Neuronal stem cell (in vitro differentiated cells): ENCODE measurements around the gene TIAM2.

ENCODE experiments used
- DNase-seq: peaks from one replicate; pipeline ENCODE4 v3.0.0-alpha.2; 2013; ENCODE audit warnings: low spot score
- H2AFZ ChIP-seq: one replicate; pipeline ENCODE4 v1.6.1; 2013; ENCODE audit warnings: mild to moderate bottlenecking, low read length, inconsistent platforms
- H2AK5ac ChIP-seq: 2 replicates; pipeline ENCODE4 v1.6.1; 2013; ENCODE audit warnings: low read depth, mild to moderate bottlenecking, inconsistent platforms, low read length, moderate library complexity, mixed read lengths
- H2BK120ac ChIP-seq: 2 replicates; pipeline ENCODE4 v1.6.1; 2013; ENCODE audit warnings: low read depth, mild to moderate bottlenecking, inconsistent platforms, low read length, moderate library complexity, mixed read lengths
- H2BK12ac ChIP-seq: one replicate; pipeline ENCODE4 v1.6.1; 2013; ENCODE audit warnings: low read length, inconsistent platforms
- H2BK15ac ChIP-seq: 2 replicates; pipeline ENCODE4 v1.6.1; 2013; ENCODE audit warnings: mild to moderate bottlenecking, low read length, inconsistent platforms, mixed read lengths
- H2BK5ac ChIP-seq: one replicate; pipeline ENCODE4 v1.6.1; 2013; ENCODE audit warnings: inconsistent platforms, mild to moderate bottlenecking, low read length, moderate library complexity
- H3K14ac ChIP-seq: one replicate; pipeline ENCODE4 v1.6.1; 2013; ENCODE audit warnings: low read length, inconsistent platforms
- H3K18ac ChIP-seq: 2 replicates; pipeline ENCODE4 v1.6.1; 2013; ENCODE audit warnings: low read length, inconsistent platforms
- H3K23ac ChIP-seq: 2 replicates; pipeline ENCODE4 v1.6.1; 2013; ENCODE audit warnings: low read depth, mild to moderate bottlenecking, mixed read lengths, low read length, inconsistent platforms; ENCODE audit not compliant: poor library complexity
- H3K27ac ChIP-seq: replicated peaks from 3 replicates; pipeline ENCODE4 v1.5.1; 2013; ENCODE audit warnings: low read length, inconsistent platforms
- H3K27me3 ChIP-seq, 3 experiments: 2 replicates each; pipeline ENCODE4 v1.6.1; 2013; ENCODE audit warnings: low read length in 3 of 3, mild to moderate bottlenecking in 2 of 3, inconsistent platforms in 1 of 3, low read depth in 1 of 3, mixed read lengths in 1 of 3, moderate library complexity in 1 of 3; ENCODE audit not compliant: control insufficient read depth in 3 of 3, insufficient read depth in 3 of 3
- H3K36me3 ChIP-seq, 2 donors: replicated peaks in 1 of 2; 2 replicates each; pipeline ENCODE4 v1.6.1; 2013; ENCODE audit warnings: low read length in 2 of 2; ENCODE audit not compliant: control insufficient read depth in 2 of 2, insufficient read depth in 2 of 2
- H3K4ac ChIP-seq: 2 replicates; pipeline ENCODE4 v1.6.1; 2013; ENCODE audit warnings: inconsistent platforms, mild to moderate bottlenecking, low read length, moderate library complexity
- H3K4me1 ChIP-seq, 2 donors: 1 replicate in 1 of 2; 2 replicates in 1 of 2; pipeline ENCODE4 v1.6.1; 2013; ENCODE audit warnings: low read length in 2 of 2, low read depth in 1 of 2; ENCODE audit not compliant: control insufficient read depth in 2 of 2, insufficient read depth in 1 of 2
- H3K4me2 ChIP-seq: one replicate; pipeline ENCODE4 v1.6.1; 2013; ENCODE audit warnings: mild to moderate bottlenecking, low read length, inconsistent platforms; ENCODE audit not compliant: insufficient read depth, poor library complexity, severe bottlenecking
- H3K4me3 ChIP-seq, 2 donors: 2 replicates each; pipeline ENCODE4 v1.5.1; 2013; ENCODE audit warnings: low read length in 2 of 2, mild to moderate bottlenecking in 2 of 2, inconsistent platforms in 1 of 2, moderate library complexity in 1 of 2
- H3K79me1 ChIP-seq: one replicate; pipeline ENCODE4 v1.6.1; 2013; ENCODE audit warnings: low read depth, mild to moderate bottlenecking, inconsistent platforms, low read length, moderate library complexity
- H3K9ac ChIP-seq: one replicate; pipeline ENCODE4 v1.6.1; 2013; ENCODE audit warnings: mild to moderate bottlenecking, low read depth, low read length, inconsistent platforms; ENCODE audit not compliant: poor library complexity
- H3K9me3 ChIP-seq, 2 donors: replicated peaks in 1 of 2; 2 replicates each; pipeline versions ENCODE3 to v1.6.1; 2013; ENCODE audit warnings: low read length in 2 of 2, mild to moderate bottlenecking in 2 of 2, inconsistent platforms in 1 of 2, low read depth in 1 of 2, mixed read lengths in 1 of 2, moderate library complexity in 1 of 2; ENCODE audit not compliant: control insufficient read depth in 2 of 2, insufficient read depth in 1 of 2
- H4K8ac ChIP-seq: one replicate; pipeline ENCODE4 v1.6.1; 2013; ENCODE audit warnings: low read depth, mild to moderate bottlenecking, inconsistent platforms, low read length, moderate library complexity
- H4K91ac ChIP-seq: one replicate; pipeline ENCODE4 v1.6.1; 2013; ENCODE audit warnings: low read length, low read depth, mild to moderate bottlenecking, inconsistent platforms; ENCODE audit not compliant: poor library complexity
- WGBS, 2 donors: extraction: QIAGEN DNeasy Blood & Tissue Kit; methylation state at CpG; one replicate each; pipeline ENCODE4 v1.1.7; 2013; ENCODE audit warnings: missing lambda C conversion rate in 2 of 2, mixed read lengths in 1 of 2; ENCODE audit not compliant: insufficient read length in 2 of 2, insufficient replicate concordance in 1 of 2; ENCODE audit errors: extremely low coverage in 2 of 2; 5-methylcytosine and 5-hydroxymethylcytosine counted together

TIAM2 gene

DNA sequence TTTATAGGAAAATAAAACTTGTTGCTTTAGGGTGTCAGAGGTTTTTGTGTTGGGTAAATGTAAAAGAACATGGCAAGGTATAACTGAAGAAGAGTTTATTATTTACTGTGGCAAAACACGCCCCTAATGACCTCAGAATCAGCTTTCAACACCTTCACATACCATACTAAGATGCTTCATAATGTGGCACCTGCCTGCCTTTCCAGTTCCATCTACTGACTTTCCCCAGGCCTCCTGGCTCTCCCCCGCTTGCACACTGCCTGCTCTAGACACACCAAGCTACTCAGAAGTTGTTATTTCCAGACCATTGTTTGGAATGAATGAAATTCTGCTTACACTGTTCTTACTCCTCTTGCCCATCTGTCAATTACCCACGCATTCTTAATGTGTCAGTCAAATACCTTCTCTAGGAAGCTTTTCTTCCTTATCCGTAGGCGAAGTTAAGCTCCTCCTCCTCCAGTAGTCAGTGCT, 1.8 kb downstream of the TIAM2 start:
- H2BK120ac ChIP-seq, result no peak overlapping the region
- H3K23ac ChIP-seq, result no peak overlapping the region
- H3K4me1 ChIP-seq, result peaks cover 3 to 10% of the 10 kb centered on the region in 2 donors
- H2BK5ac ChIP-seq, result no peak overlapping the region
- H3K9ac ChIP-seq, result no peak overlapping the region
- H3K9me3 ChIP-seq, result no peaks in the 10 kb centered on the region
- no peak overlapping the region for H2AK5ac ChIP-seq
- no peak overlapping the region for H3K14ac ChIP-seq
- WGBS, 2 donors, result no CpG with 5 or more reads among the region's 5 CpGs
- H2AFZ ChIP-seq, result no peak overlapping the region
- H2BK12ac ChIP-seq, result no peak overlapping the region
- H3K27me3 ChIP-seq, result peaks cover 0 to 2% (median 0%) of the 10 kb centered on the region in 3 experiments
- H3K27ac ChIP-seq, result no peak overlapping the region
- no peak overlapping the region for H2BK15ac ChIP-seq
- H4K91ac ChIP-seq, result no peak overlapping the region
- no peak overlapping the region for H3K4me3 ChIP-seq
- H3K4ac ChIP-seq, result no peak overlapping the region
- H3K18ac ChIP-seq, result no peak overlapping the region
- H3K4me2 ChIP-seq, result no peak overlapping the region
- DNase-seq, result no peak
- H4K8ac ChIP-seq, result no peak overlapping the region
- H3K36me3 ChIP-seq, result no peaks in the 10 kb centered on the region
- peaks cover 6% of the 10 kb centered on the region for H3K79me1 ChIP-seq

DNA sequence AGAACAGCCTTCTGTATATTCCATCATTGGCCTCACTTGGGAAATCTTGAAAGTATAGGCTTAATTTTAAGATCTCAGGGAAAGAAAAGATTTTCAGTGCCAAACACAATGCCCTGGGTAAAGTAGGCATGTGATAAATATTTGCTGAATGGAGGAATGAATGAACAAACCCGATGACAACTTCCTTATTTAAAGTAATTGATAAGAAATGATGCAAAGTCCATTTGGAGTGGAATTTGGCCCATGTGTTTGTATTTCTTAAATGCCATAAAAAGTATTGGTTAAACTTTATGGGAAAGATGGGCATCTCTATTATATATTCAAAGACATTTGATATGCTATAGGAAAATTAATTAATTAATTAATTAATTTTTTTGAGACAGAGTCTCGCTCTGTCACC, 3.7 kb downstream of the TIAM2 start:
- no CpG with 5 or more reads among the region's 2 CpGs for WGBS, 2 donors

GRCh38 chr6:155001482-155001881, 6.4 kb downstream of the TIAM2 start:
- H2BK5ac ChIP-seq, result no peak overlapping the region
- H3K27me3 ChIP-seq, result no peaks in the 10 kb centered on the region
- no peak overlapping the region for H3K27ac ChIP-seq
- WGBS, 2 donors, result no CpG with 5 or more reads among the region's 5 CpGs
- no peak overlapping the region for H2BK12ac ChIP-seq
- no peak overlapping the region for H3K23ac ChIP-seq
- peaks cover 0 to 2% of the 10 kb centered on the region in 2 donors for H3K9me3 ChIP-seq
- H3K14ac ChIP-seq, result no peak overlapping the region
- H3K18ac ChIP-seq, result no peak overlapping the region
- no peak overlapping the region for H3K4ac ChIP-seq
- H3K4me1 ChIP-seq, result peaks cover 5 to 10% of the 10 kb centered on the region in 2 donors
- no peak overlapping the region for H3K4me2 ChIP-seq
- H3K9ac ChIP-seq, result no peak overlapping the region
- DNase-seq, result no peak
- no peak overlapping the region for H4K91ac ChIP-seq
- no peak overlapping the region for H2BK15ac ChIP-seq
- peaks cover 4% of the 10 kb centered on the region for H3K79me1 ChIP-seq
- H2AFZ ChIP-seq, result no peak overlapping the region
- no peak overlapping the region for H2BK120ac ChIP-seq
- H3K36me3 ChIP-seq, result no peaks in the 10 kb centered on the region
- H2AK5ac ChIP-seq, result no peak overlapping the region
- H3K4me3 ChIP-seq, result no peak overlapping the region
- no peak overlapping the region for H4K8ac ChIP-seq

More for the DNA sequence above, 3.7 kb downstream of the TIAM2 start:
- Histone ChIP-seq H3K4me2 (no peak overlapping the region), H2AK5ac (no peak overlapping the region), H3K4me3 (no peak overlapping the region), H3K4ac (no peak overlapping the region), H2AFZ (no peak overlapping the region), H2BK120ac (no peak overlapping the region), H3K27me3 (peaks cover 0 to 2% (median 0%) of the 10 kb centered on the region in 3 experiments), H3K9ac (no peak overlapping the region), H3K27ac (no peak overlapping the region), H2BK5ac (no peak overlapping the region), H3K14ac (no peak overlapping the region), H3K18ac (no peak overlapping the region), H3K4me1 (peaks cover 5 to 12% of the 10 kb centered on the region in 2 donors), H3K79me1 (peaks cover 6% of the 10 kb centered on the region), H2BK15ac (no peak overlapping the region), H4K91ac (no peak overlapping the region), H4K8ac (no peak overlapping the region), H3K36me3 (no peaks in the 10 kb centered on the region), H3K23ac (no peak overlapping the region), H2BK12ac (no peak overlapping the region), H3K9me3 (no peaks in the 10 kb centered on the region)
- DNase-seq, result no peak

- H3K79me1 ChIP-seq, result peaks cover 4% of the 10 kb centered on the region
- DNase-seq, result no peak
- no peak overlapping the region for H3K9ac ChIP-seq
- H3K14ac ChIP-seq, result no peak overlapping the region
- H2BK12ac ChIP-seq, result no peak overlapping the region
- no peak overlapping the region for H2BK5ac ChIP-seq
- peaks cover 5 to 6% of the 10 kb centered on the region in 2 donors for H3K4me1 ChIP-seq
- H3K9me3 ChIP-seq, result peaks cover 0 to 2% of the 10 kb centered on the region in 2 donors
- no peak overlapping the region for H2AFZ ChIP-seq
- no peak overlapping the region for H2BK120ac ChIP-seq
- H3K23ac ChIP-seq, result no peak overlapping the region
- H2AK5ac ChIP-seq, result no peak overlapping the region
- H2BK15ac ChIP-seq, result no peak overlapping the region
- H3K36me3 ChIP-seq, result no peaks in the 10 kb centered on the region
- H4K91ac ChIP-seq, result no peak overlapping the region
- no peak overlapping the region for H3K4me2 ChIP-seq
- H4K8ac ChIP-seq, result no peak overlapping the region
- WGBS, 2 donors, result no CpG with 5 or more reads among the region's 4 CpGs
- H3K27ac ChIP-seq, result no peak overlapping the region
- H3K4me3 ChIP-seq, result no peak overlapping the region
- no peak overlapping the region for H3K4ac ChIP-seq
- no peak overlapping the region for H3K18ac ChIP-seq
- H3K27me3 ChIP-seq, result no peaks in the 10 kb centered on the region
Observed at GRCh38 chr6:155001934-155002333, 6.8 kb downstream of the TIAM2 start.
